Stimulated activated CD8-positive, alpha-beta memory T cell treated with anti-CD3 and anti-CD28 coated beads, Interleukin-7, amount 100 ng/mL, for 4 hours (primary cell): ENCODE measurements around the gene SNX13.

Experiments
- DNase-seq, 2 donors: peaks; one replicate each; pipeline ENCODE4 v3.0.0-alpha.2; 2020; ENCODE audit warnings: low read depth in 2 of 2

Gene SNX13, protein sequence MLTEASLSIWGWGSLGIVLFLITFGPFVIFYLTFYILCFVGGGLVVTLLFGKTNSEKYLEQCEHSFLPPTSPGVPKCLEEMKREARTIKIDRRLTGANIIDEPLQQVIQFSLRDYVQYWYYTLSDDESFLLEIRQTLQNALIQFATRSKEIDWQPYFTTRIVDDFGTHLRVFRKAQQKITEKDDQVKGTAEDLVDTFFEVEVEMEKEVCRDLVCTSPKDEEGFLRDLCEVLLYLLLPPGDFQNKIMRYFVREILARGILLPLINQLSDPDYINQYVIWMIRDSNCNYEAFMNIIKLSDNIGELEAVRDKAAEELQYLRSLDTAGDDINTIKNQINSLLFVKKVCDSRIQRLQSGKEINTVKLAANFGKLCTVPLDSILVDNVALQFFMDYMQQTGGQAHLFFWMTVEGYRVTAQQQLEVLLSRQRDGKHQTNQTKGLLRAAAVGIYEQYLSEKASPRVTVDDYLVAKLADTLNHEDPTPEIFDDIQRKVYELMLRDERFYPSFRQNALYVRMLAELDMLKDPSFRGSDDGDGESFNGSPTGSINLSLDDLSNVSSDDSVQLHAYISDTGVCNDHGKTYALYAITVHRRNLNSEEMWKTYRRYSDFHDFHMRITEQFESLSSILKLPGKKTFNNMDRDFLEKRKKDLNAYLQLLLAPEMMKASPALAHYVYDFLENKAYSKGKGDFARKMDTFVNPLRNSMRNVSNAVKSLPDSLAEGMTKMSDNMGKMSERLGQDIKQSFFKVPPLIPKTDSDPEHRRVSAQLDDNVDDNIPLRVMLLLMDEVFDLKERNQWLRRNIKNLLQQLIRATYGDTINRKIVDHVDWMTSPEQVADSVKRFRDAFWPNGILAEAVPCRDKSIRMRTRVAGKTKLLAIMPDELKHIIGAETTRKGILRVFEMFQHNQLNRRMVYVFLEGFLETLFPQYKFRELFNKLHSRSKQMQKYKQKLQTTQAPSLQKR

DNA sequence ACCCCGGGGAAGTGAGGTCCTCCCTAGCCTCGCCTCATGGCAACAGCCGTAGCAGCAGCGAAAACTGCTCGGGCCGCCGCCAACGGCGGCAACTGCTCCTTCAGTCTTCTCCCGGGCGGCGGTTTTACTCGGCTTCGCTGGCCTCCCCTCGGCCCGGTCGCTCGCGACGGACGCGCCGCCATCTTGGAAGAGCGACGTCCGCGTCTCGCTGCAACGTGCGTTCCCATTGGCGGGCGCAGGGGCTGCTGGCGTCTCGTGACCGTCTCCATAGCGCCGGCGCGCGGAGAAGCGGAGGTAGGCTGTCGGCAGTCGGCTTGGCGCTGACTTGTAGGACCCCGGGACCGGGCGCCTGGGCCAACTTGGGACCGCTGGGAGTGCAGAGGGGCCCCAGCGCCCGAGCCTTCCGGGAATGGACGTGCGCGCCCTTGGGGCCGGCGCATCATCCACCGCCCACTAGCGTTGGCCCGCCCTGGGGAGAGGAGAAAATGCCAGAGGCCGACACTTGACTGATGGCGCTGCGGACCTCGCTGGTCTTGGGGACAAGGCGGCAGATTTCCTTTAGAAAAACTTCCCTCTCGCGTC is at the start of gene SNX13:
Gene SNX13, minus strand, starts transcription at position 193 of the 582 bp plus-strand sequence. CDS start 199 bp downstream, outside the sequence.
- DNase-seq = peak; percentile 77 to 85

- DNase-seq = no peak
Measured at GRCh38 chr7:17989546-17989945, 49.3 kb upstream of the SNX13 start.

GRCh38 chr7:17988858-17989257 is 48.6 kb upstream of the SNX13 start:
- DNase-seq = no peak

- DNase-seq = no peak
Measured at GRCh38 chr7:17988141-17988540, 47.8 kb upstream of the SNX13 start.

GRCh38 chr7:17986851-17987250 is 46.6 kb upstream of the SNX13 start:
- DNase-seq = no peak

DNA sequence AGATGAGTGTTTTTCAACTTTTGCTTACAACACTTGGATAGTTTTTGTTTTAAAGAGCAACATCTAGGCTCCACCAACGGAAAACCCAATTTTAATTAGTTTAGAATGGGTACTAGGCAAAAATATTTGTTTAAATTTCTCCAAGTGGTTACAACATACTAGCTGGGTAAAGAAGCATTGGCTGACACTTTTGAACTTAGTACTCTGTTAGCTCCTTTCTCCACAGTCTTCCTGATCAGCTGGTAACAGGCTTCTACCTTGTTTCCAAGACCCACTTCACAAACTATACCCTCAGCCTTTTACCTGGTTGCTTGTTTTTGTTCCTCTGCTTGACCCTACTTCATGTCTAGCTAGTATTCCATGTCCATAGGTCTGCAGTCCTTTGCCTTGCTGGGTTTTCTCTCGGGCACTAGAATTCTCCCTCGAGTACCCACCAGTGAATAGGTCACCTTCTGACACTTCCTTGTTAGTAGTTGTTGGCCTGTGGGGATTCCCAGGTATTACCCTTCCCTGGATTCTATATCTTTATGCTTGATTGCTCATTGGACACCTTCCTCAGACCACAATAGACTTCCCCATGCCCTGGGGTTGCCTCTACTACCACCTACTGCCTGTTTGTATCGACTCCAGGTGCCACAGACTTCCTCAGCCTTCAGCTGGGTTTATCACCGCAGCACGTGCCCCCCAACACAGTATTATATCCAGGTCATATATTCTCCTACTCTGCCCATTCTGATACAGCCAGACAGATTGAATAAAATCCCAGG is 45.4 kb upstream of the SNX13 start:
- DNase-seq = no peak

- DNase-seq = no peak
Measured at GRCh38 chr7:17984288-17984687, 44.0 kb upstream of the SNX13 start.

GRCh38 chr7:17983221-17984062 is 43.1 kb upstream of the SNX13 start:
- DNase-seq = no peak

GRCh38 chr7:17976952-17977351 is 36.7 kb upstream of the SNX13 start:
- no peak for DNase-seq

DNA sequence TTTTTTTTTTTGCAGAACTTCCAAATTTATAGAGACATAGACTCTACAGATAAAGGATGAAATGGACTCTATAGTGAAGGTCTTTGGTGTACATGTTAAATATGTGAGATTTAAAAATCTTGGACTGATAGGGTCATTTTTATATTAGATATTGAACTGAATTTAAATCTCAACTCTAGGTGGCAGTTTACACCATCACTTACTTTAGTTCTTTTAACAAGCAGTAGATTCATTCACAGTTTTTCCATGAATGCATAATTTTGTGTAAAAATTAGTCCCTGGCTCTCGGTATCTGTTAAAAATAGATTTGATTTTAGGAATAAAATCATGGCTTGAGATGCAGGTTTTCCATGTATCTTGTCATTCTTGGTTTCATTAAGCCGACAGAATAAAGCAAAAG is 31.1 kb upstream of the SNX13 start:
- DNase-seq = no peak

DNA sequence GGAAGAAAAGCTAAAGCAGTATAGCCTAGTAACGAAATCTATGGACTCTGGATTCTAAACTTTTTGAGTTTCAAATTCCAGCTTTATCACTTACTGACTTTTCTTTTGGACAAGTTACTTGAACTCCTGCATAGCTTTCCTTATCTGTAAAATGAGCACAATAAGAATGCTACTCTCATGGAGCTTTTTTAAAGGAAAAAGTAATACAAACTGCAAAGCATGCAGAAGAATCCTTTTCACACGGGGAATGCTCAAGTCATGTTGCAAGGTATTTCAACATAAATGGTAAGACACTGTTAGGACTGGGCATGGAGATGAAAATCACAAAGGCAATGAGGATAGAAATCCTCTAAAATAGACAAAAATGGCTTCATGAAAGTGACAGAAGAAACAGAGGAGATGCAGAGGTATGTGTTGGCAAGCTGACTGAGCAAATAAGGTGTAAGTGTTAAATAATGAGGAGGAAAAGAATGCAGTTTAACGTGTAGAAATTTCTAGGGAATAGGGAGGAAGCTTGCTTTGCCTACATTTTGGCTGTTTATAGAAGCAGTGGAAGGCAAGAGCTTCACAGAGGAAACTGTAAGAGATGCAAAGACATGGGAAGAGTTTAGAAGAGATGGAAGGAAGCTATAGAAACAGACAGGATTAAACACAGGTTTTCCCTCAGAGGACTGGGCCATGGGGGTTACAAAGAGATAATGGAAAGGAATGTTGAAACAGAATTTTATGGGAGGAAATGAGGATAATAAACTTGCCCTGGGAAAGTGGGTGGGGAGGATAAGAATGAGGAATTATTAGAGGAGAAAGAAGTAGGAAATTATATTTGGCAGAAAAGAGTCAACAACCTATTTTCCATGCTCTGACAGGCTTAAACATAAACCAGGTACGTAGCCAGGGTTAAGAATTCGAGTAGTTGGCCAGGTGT is 28.8 kb upstream of the SNX13 start:
- no peak for DNase-seq

GRCh38 chr7:17966706-17967105 is 26.4 kb upstream of the SNX13 start:
- no peak for DNase-seq

GRCh38 chr7:17965603-17966002 is 25.3 kb upstream of the SNX13 start:
- DNase-seq = no peak

- no peak for DNase-seq
Measured at GRCh38 chr7:17963281-17963680, 23.0 kb upstream of the SNX13 start.

GRCh38 chr7:17962652-17963051 is 22.4 kb upstream of the SNX13 start:
- no peak for DNase-seq

DNA sequence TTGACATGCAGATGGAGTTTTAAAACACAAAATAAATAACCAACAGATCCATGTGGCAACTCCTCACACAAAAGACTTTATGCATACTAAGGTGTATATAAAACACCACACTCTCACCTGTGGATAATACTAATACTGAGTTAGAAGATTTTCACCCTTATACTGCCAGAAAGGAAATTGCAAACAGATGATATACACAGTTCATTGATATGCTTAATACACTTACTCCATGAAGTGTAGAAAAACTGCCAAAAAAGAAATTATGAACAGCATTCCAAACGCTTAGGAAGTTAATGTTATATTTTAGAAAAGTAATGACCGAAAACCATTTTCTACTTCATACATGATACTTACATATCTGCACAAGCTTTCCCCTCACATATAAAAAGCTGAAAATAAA is 17.6 kb upstream of the SNX13 start:
- DNase-seq = no peak

DNA sequence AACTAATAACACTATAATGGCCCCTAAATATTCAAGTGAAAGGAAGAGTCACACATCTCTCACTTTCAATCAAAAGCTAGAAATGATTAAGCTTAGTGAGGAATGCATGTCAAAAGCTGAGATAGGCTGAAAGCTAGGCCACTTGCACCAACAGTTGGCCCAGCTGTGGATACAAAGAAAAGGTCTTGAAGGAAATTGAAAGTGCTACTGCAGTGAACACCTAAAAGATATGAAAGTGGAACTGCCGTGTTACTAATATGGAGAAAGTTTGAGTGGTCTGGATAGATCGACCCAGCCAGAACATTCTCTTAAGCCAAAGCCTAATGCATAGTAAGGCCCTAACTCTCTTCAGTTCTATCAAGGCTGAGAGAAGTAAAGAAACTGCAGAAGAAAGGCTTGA is 12.1 kb upstream of the SNX13 start:
- DNase-seq = no peak

DNA sequence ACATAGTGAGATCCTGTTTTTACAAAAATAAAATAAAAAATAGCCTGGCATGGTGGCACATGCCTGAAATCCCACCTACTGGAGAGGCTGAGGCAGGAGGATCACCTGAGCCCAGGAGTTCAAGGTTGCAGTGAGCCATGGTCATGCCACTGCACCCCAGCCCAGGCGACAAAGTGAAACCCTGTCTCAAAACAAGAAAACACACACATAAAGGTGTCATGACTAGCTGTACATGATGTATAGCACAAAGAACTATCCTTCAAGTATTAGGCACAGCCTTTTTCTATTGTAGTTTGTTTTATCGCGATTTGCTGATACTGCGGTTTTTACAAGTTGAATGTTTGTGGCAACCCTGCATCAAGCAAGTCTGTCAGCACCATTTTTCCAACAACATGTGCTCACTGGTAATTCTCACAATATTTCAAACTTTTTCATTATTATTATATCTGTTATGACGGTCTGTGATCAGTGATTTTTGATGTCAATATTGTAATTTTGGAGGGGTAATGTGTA is 11.5 kb upstream of the SNX13 start:
- no peak for DNase-seq

DNA sequence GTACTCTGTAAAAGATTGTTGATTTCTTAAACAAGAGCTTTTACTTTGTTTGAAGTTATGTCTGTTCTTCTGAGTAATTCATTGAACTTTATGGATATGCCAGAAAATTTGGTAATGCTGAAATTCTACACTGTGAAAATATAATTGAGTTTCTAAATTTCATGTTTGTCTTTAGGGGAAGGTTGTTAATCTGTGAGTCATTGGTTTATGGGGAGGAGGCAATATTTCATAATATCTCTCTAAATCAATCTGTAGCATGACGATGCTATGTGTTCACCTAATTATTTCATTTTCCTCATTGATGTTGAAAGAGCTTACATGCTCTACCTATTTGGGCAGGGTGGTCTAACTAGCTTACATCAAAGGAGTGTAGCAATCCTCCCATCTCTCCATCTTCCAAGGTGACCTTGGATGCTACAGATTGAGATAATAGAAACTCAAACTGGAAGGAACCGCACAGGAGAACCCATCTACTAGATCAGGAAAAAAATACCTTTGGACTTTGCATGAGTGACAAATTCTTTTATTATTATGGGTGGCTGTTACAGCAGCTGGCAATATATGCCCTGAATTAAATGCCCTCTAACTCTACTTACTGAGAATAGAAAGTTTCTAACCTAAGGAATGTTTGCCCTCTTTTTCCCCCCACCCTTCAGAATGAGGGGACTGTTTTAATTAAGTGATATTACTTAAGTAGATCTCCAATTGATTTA is 8.4 kb upstream of the SNX13 start:
- no peak for DNase-seq
